ENCODE results near the gene PLCH1. TPM values are rescaled to one million over a fixed set of nuclear protein-coding genes. Genes with fewer than 3 reads are reported as not detected.

The PLCH1 gene
- total and polyA plus RNA-seq, 2 of the 13 experiments (the other 11 are each of a cell fraction or from before 2014, with no cell fraction given), result 2.0 to 3.0 TPM

DNA sequence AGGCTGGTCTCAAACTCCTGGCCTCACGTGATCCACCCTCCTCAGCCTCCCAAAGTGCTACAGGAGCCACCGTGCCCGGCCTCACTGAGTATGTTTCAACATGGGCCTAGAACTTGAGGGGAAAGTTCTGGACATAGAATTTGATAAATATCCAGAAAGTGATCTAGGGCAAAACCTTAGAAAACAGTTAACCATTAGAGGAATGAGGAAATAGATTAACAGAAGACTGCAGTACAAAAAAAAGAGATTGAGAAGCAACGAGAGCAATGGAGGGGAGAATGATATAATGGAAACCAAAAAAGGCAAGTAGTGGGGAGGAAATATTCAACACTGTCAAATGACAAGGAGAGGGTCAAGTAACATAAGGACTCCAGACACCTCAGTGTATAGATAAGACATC, 191.5 kb downstream of the PLCH1 start:
- Histone ChIP-seq H3K9ac (ENCODE audit: insufficient read depth, low read depth, low read length) (no peak overlapping the region), H3K9me3 (ENCODE audit: low read length) (no peaks in the 10 kb centered on the region), H3K27ac (ENCODE audit: extremely low read length, insufficient read depth, low read length) (no peak overlapping the region), H3K4me1 (ENCODE audit: insufficient read depth, low read length) (peaks cover 30% of the 10 kb centered on the region), H3K36me3 (replicated peaks in 1 of 2; ENCODE audit: control insufficient read depth in 1 of 2, insufficient read depth in 2 of 2, low read length in 2 of 2) (no peaks in the 10 kb centered on the region), H2AFZ (ENCODE audit: low read length) (no peak overlapping the region), H3K4me3 (replicated peaks in 1 of 3; ENCODE audit: insufficient read depth in 1 of 3, low read depth in 2 of 3, low read length in 3 of 3) (no peak overlapping the region), H3K27me3 (ENCODE audit: control insufficient read depth in 1 of 2, insufficient read depth in 2 of 2, low read length in 2 of 2) (no peaks in the 10 kb centered on the region), H4K20me1 (ENCODE audit: insufficient read depth, low read length) (no peaks in the 10 kb centered on the region), H3K4me2 (ENCODE audit: low read depth, low read length) (no peak overlapping the region), H3K79me2 (ENCODE audit: insufficient read depth, low read length) (no peaks in the 10 kb centered on the region)
- TF ChIP-seq ZNF713 (CRISPR knock-in tag; IDR thresholded peaks at IDR 0.05) (no peak), ZNF737 (CRISPR knock-in tag; IDR thresholded peaks at IDR 0.05; ENCODE audit: borderline replicate concordance) (no peak), PCBP2 (optimal IDR thresholded peaks at IDR 0.05; ENCODE audit: low read depth, low read length, poor library complexity, severe bottlenecking) (no peak), ZNF891 (CRISPR knock-in tag; IDR thresholded peaks at IDR 0.05) (no peak), ZNF574 (CRISPR knock-in tag; IDR thresholded peaks at IDR 0.05) (no peak), GPN1 (CRISPR knock-in tag; IDR thresholded peaks at IDR 0.05; ENCODE audit: borderline replicate concordance) (no peak), IRF2 (CRISPR knock-in tag; IDR thresholded peaks at IDR 0.05) (no peak), ZNF484 (CRISPR knock-in tag; IDR thresholded peaks at IDR 0.05; ENCODE audit: borderline replicate concordance, low read depth) (no peak), CSRNP1 (CRISPR knock-in tag; IDR thresholded peaks at IDR 0.05) (no peak), ATF7-NPFF (CRISPR knock-in tag; IDR thresholded peaks at IDR 0.05; ENCODE audit: low read depth) (no peak), ZNF12 (CRISPR knock-in tag; IDR thresholded peaks at IDR 0.05) (no peak), ARNTL (CRISPR knock-in tag; IDR thresholded peaks at IDR 0.05) (no peak), ARNT2 (CRISPR knock-in tag; IDR thresholded peaks at IDR 0.05; ENCODE audit: low read depth) (no peak), THRA (CRISPR knock-in tag; IDR thresholded peaks at IDR 0.05; ENCODE audit: borderline replicate concordance) (no peak), SPEN (CRISPR knock-in tag; IDR thresholded peaks at IDR 0.05; ENCODE audit: low read depth) (no peak), NFE2L1 (CRISPR knock-in tag; IDR thresholded peaks at IDR 0.05; ENCODE audit: borderline replicate concordance) (no peak), FOXM1 (CRISPR knock-in tag; IDR thresholded peaks at IDR 0.05) (no peak), ZNF30 (CRISPR knock-in tag; IDR thresholded peaks at IDR 0.05) (no peak), IKZF1 (IDR thresholded peaks at IDR 0.05) (no peak)
- TF ChIP-seq, protein P1, sequence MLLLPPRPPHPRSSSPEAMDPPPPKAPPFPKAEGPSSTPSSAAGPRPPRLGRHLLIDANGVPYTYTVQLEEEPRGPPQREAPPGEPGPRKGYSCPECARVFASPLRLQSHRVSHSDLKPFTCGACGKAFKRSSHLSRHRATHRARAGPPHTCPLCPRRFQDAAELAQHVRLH (CRISPR knock-in tag; IDR thresholded peaks at IDR 0.05; ENCODE audit: borderline replicate concordance, low read depth), result no peak
- no peak for DNase-seq (ENCODE audit: low spot score)
- BruUV-seq (replicated peaks), result no TSS peak
- FAIRE-seq, result no peak
- in situ Hi-C loops (cut with HindIII; ENCODE audit: extremely low pct_ligation_motif_present, low pct_unique_long_range_greater_than_20kb), result no loop called here
- ATAC-seq, result no peak
- ChIA-PET POLR2A (no interaction called here), CTCF (ENCODE audit: low intra/inter-chr PET ratio, low total read pairs) (no interaction called here)
- WGBS (ENCODE audit: low lambda C conversion rate), result 78% methylated on average over 4 of the region's 4 CpGs
- intact Hi-C loops (cut with micrococcal nuclease; ENCODE audit: unreplicated experiment), result no loop called here

Measured in HepG2 (cell line).